Activated CD8-positive, alpha-beta memory T cell treated with anti-CD3 and anti-CD28 coated beads, Interleukin-2, amount 50 U/mL, for 4 hours (primary cell): ENCODE measurements around the gene FARS2.

Experiments used
- DNase-seq: peaks from one replicate; pipeline ENCODE4 v3.0.0-alpha.2; 2020

The FARS2 gene

GRCh38 chr6:5749016-5749650 lies 487.8 kb downstream of the FARS2 start:
- DNase-seq, result no peak

DNA sequence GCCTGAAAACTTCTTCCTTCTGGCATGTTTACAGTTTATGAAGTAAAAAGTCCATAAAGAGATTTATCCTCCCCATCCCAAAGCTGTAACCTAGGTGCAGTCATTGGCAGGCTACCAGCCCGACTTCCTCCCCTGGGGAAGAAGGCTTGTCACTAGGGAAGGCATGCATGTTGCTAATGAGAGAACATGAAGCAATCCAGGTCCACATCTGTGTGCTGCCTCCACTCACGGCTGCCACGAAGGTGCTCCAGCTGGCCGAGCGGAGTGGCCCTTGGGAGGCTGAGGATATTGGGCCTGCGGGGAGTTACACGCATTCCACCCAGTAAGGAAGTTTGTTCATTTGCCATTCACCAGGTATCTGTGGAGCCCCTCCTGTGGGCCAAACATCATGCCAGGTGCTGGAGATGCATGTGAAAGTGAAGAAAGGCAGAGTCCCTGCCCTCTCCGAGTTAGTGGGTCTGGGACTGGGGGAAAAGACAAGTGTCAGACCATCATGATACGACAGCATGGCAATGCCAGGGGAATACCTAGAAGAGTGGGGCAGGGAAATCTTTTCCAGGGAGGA lies 488.4 kb downstream of the FARS2 start:
- DNase-seq, result no peak

DNA sequence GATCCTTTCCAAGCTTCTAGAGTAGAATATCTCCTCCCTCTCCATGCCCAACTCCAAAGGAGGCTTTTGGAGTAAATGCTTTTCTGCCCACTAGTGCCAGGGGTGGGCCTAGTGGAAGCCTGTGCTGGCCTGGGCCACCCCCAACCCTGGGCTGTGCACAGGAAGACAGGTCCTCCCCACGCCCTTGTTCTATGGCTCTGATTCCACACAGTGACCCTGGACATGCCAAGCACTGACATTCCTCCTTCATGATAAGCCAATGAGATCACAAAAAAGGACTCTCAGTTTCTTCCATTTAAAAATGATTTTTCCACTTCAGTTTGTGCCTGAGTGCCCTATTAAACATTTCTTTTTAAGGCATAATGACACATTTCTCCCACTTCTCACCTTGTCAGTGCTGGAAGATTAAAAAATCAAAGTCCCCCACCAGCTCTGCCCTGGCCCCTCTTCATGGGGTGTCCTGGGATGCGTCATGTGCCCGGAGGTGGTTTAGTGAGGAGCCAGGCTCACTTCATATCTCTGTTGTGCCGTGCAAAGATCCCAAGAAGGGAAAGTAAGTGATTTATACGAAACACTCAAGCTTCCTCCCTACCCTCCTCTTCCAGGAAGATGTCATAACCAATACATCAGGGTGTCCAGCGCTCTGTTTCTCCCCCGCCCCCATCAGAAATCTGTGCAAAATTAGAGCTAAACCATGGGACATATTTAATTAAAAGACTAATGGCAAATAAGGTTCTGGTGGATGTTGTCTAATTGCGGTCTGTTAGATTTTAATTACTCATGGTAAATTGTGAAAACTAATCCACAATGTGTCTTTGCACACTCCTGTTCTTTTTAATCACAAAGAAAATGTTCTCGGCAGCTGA lies 490.4 kb downstream of the FARS2 start:
- DNase-seq, result no peak

- DNase-seq, result no peak
Measured at GRCh38 chr6:5752391-5752680, 491.0 kb downstream of the FARS2 start.

GRCh38 chr6:5753209-5753608 lies 491.9 kb downstream of the FARS2 start:
- DNase-seq, result no peak

DNA sequence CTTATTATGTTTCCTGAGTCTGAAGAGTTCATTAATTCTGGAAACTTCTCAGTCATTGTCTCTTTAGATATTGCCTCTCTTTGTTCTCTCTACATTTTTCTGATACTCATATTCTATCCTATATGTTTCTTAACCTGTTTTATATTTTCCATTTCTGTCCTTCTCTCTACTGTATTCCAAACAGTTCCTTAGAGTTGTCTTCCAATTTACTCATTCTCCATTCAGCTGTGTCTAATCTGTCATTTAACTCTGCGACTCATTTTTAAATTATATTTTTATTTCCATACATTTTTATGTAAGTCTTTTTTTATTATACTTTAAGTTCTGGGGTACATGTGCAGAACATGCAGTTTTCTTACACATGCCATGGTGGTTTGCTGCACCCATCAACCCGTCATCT lies 493.6 kb downstream of the FARS2 start:
- no peak for DNase-seq

DNA sequence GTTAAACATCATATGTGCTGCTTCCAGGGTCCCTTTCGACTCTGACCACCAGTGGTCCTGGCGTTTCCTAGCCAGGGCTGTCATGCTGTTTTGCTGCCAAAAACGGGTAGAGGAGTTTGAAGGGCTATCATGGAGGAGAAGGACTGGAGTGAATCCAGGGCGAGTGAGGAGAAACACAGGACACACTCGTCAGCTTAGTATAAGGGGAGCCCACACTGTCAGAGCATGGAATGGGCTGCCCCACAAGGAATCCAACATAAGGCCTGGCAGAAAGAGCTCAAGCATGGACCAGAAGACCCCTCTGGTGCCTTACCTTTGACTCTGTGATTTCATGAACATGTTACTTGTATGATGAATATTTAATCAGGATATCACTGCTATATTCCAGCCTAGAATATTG lies 498.3 kb downstream of the FARS2 start:
- no peak for DNase-seq

GRCh38 chr6:5761370-5761769 lies 500.1 kb downstream of the FARS2 start:
- DNase-seq, result no peak

GRCh38 chr6:5762561-5762968 lies 501.3 kb downstream of the FARS2 start:
- DNase-seq, result no peak

DNA sequence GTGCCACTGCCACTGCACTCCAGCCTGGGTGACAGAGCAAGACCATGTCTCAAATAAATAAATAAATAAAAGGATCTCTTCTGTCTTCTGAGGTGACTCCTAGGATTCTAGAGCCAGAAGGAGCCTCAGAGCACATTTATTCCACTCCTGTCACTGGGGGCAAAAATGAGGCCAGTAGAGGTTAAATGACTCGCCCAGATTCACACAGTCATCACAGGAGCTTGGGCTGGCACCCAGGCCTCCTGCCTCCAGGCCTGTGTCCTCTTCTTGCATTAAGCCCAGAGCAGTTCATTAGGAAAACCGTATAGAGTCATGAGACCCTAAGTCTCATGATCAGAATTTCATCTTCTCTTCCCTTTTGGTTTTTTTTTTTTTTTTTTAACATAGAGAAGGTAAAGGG lies 502.1 kb downstream of the FARS2 start:
- no peak for DNase-seq

DNA sequence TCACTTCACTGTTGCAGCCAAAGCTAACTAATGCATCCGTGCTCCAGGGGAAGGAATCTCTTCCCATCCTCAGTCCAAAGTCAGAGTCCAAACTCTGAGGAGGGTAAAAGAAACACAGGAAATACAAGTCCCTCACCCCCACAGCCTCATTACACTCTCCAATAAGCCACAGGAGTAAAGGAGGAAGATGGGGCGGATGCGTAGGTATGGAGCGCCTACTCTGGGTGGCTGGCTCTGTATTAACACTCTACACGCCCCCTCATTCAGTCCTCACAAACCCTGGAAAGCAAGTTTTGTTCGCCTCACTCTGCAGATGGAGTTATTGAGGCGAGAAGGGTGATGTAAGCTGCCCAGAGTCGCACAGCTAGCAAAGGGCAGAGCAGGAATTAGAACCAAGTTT lies 502.6 kb downstream of the FARS2 start:
- no peak for DNase-seq

GRCh38 chr6:5764401-5764955 lies 503.2 kb downstream of the FARS2 start:
- DNase-seq, result no peak

DNA sequence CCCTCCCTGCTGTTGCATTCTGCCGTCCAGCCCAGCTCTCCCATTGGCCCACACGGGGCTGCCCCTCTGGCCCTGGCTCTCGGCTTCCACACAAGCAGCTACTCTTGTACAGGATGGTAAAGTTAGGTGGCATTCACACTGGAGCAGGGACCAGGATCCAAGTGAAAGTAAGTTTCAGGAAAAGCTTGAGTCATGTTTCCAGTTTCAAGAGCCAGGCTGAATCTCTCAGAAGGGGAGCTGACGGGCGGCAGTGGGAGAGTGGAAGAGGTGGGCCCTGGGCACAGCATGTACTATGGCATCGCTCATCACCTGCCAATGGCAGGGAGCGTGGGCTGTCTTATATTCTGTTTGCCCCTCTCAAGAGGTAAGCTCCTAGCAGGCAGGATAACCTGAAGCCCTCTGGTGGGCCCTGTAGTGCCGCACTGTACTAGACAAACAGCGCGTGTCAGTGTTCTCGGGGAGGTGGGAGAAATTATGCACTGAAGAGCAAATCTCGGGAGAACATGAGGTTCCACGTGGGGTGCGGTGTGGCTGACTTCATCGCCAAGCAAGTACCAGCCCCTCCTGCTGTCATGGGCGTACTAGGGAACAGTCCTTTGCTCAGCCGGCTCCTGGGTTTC lies 503.9 kb downstream of the FARS2 start:
- no peak for DNase-seq

- DNase-seq, result no peak
Measured at GRCh38 chr6:5766260-5766659, 504.9 kb downstream of the FARS2 start.

DNA sequence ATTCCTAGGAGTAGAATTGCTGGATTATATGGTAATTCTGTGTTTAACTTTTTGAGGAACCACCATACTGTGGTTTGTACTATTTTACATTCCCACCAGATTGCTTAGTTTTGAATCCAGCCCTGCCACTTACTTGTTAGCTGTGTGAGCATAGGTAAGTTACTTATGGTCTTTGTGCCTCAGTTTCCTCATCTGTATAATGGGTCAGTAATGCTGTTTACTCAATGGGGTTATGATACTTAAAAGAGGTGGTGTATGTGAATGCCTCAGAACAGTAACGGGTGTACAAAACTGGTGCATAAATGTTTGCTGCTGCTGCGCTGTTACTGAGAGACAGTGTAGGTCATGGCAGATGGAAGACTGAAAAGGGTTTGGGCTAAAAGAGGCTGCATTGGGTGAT lies 506.2 kb downstream of the FARS2 start:
- no peak for DNase-seq

- DNase-seq, result no peak
Measured at GRCh38 chr6:5771211-5771610, 509.9 kb downstream of the FARS2 start.

DNA sequence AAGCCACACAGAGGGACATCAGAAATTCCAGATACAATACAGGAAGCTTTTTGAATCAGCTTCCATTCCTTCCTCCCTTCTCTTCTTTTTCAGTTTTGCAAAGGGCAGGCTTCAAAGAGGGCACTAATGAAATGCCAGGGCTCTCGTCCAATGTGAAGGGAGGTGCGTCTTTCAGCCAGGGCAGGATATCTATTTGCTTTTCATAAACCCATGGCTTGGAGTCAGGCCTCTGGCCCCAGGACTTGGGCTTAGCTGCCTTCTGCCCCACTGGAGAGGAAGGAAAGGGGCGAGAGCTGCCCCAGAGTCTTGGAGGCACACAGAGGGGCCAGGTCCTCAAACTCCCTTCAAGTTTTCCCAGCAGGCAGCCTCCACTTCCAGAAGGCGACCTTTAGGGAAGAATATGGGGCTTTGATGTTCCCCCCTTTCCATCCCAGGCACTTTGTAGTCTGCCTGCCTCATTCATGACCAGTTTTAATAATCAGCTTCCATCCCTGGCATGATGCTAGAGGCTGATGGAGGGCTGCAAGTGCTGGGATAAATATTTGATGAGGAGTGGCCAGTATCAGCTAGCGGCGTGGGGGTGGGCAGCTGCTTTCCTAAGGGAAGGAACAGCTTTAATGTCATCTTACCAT lies 510.6 kb downstream of the FARS2 start:
- no peak for DNase-seq

- no peak for DNase-seq
Measured at GRCh38 chr6:5772408-5773120, 511.3 kb downstream of the FARS2 start.

- no peak for DNase-seq
Measured at GRCh38 chr6:5776104-5776503, 514.8 kb downstream of the FARS2 start.

DNA sequence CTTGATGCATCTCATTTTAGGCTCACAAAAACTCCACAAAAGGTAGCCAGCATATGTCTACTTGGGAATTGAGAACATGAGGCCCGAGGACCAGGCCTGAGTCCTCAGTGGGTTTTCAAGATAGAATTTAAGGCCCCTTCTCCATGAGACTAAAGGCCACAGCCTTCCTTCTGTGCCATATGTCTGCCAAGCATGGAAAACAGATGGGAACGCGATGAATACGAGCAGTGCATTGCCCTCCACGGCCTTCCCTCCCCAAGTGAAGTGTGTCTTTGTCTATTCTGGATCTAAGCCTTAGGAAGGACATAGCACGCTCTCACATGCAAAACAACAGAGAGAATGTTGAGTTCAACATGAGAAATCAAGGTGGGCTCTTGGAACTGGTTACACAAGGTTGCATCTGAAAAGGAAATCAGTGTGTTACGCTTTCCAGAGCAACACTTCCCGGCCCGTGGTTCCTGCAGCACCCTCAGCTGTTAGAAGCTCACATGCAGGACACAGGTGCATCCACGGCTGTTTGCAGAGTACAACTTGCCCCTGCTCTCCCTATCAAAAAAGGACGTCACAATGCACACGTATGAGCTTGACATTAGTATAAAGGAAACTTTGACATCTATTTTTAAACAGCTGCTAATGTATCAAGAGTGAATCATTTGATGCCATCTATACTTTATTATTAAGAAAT lies 515.5 kb downstream of the FARS2 start:
- DNase-seq, result no peak

DNA sequence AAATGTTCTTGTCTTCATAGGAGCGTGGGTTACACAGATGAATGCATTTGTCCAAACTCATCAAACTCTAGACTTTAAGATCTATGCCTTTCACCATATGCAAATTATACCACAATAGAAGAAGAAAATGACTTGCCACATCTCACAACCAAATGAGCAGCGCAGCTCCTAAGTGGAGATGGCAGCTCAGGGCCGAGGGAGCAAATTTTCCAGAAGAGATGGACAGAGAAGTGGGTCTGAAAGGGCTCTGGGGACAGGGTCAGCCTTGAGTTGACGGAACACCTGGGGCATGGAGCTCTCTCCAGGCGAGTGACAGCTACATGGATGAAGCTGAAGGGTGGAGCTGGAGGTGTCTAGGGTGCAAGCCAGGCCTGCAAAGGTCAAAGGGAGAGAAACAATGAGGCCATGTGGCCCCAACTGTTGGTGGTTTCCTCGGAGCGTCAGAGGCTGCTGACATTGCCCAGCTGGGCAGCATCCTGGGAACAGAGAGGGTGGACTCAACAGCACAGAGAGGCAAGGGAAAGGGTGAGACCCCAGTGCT lies 517.1 kb downstream of the FARS2 start:
- DNase-seq, result no peak

- DNase-seq, result no peak
Measured at GRCh38 chr6:5778906-5779305, 517.6 kb downstream of the FARS2 start.
